GM20000 (cell line): ENCODE measurements around the gene PRKG1.

Experiments
- DNase-seq: peaks from one replicate; pipeline ENCODE4 v3.0.0; 2012; ENCODE audit warnings: low spot score
- TF ChIP-seq, protein P1 (sequence below): IDR thresholded peaks from 2 replicates; pipeline ENCODE4 v1.5.1; 2012; ENCODE audit warnings: mild to moderate bottlenecking, control low read depth; ENCODE audit errors: extremely low read depth, missing control alignments

Gene PRKG1

DNA sequence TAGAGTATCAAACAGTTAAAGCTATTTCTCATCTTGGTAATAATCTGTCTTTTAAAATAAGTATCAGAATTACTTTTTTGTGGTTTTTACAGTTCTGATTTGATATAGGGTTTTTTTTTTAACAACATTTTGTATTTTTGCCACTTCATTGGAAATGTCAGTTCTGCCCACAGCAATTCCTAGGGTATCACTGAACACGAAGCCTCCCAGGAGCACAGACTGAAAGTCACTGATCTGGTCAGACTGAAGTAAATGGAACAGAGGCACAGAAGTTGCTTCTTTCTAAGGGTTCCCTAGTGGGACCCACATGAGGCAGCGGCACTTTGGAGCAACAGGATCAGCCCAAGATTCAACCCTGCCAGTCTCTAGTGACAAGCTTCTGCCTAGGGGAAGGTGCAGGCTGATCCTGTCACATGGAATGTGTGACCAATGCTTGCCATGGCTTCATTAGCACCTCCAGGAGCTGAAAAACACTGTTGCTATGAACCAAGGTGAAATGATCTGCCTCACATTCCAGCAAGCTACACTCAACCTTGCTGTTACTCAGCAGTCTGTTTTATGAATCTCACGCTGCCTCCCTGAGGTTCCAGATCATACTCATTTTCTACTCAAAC lies 898.6 kb downstream of the PRKG1 start:
- TF ChIP-seq, protein P1, sequence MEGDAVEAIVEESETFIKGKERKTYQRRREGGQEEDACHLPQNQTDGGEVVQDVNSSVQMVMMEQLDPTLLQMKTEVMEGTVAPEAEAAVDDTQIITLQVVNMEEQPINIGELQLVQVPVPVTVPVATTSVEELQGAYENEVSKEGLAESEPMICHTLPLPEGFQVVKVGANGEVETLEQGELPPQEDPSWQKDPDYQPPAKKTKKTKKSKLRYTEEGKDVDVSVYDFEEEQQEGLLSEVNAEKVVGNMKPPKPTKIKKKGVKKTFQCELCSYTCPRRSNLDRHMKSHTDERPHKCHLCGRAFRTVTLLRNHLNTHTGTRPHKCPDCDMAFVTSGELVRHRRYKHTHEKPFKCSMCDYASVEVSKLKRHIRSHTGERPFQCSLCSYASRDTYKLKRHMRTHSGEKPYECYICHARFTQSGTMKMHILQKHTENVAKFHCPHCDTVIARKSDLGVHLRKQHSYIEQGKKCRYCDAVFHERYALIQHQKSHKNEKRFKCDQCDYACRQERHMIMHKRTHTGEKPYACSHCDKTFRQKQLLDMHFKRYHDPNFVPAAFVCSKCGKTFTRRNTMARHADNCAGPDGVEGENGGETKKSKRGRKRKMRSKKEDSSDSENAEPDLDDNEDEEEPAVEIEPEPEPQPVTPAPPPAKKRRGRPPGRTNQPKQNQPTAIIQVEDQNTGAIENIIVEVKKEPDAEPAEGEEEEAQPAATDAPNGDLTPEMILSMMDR, result no peak
- DNase-seq, result no peak

DNA sequence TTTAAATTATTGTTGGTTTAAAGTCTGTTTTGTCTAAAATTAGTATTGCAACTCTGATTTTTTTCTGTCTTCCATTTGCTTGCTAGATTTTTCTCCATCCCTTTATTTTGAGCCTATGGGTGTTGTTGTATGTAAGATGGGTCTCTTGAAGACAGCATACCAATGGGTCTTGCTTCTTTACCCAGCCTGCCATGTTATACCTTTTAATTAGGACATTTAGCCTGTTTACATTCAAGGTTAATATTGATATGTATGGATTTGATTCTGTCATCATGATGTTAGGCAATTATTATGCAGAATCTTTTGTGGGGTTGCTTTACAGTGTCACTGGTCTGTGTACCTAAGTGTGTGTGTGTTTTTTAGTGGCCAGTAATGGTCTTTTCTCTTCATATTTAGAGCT lies 906.5 kb downstream of the PRKG1 start:
- TF ChIP-seq, protein P1, result no peak
- no peak for DNase-seq

DNA sequence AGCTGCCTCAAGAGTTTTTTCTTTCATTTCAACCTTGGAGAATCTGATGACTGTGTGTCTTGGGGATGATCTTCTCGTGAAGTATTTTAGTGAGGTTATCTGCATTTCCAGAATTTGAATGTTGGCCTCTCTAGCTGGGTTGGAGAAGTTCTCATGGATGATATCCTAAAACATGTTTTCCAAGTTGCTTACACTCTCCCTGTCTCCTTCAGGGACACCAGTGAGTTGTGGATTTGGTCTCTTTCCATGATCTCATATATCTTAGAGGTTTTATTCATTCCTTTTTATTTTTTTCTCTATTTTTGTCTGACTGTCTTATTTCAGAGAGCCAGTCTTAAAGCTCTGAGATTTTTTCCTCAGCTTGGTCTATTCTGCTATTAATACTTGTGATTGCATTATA lies 907.4 kb downstream of the PRKG1 start:
- DNase-seq, result no peak
- TF ChIP-seq, protein P1, result no peak

DNA sequence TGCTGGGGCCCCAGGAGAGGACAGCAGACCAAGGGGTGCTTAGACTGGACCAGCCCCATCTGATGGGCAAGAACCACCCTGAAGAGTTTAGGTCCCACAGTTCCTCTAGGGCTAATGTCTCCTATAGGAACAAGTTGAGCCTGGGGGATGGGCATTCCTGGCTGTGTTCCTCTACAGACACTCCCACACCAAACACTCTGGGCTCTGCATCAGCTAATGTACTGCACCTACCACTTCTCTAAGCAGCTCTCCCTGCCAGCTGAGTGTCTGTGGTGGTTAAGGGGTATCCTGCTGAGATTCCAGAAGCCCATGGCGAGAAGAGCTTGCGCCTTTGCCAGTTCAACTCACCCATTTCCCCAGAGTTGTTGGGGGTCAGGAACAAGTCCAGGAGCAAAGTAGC lies 909.2 kb downstream of the PRKG1 start:
- DNase-seq, result no peak
- TF ChIP-seq, protein P1, result no peak

DNA sequence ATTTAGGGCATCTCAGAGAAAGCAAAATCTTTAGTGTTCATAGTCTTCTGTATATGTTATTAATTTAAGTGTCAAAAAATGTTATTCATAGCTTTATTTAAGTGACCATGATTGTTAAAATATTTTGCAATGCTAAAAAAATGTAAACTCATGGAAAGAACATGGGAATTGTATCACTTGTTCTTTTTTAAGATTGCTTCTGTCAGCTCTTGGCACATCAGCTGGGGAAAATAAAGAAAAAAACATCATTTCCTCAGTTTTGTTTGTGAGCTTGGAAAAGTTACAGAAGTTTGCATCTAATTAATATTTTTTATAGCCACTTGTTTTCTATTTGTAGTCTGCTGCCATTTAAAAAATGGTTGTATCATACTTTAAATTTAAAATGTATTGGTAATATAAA lies 911.0 kb downstream of the PRKG1 start:
- TF ChIP-seq, protein P1, result no peak
- DNase-seq, result no peak

DNA sequence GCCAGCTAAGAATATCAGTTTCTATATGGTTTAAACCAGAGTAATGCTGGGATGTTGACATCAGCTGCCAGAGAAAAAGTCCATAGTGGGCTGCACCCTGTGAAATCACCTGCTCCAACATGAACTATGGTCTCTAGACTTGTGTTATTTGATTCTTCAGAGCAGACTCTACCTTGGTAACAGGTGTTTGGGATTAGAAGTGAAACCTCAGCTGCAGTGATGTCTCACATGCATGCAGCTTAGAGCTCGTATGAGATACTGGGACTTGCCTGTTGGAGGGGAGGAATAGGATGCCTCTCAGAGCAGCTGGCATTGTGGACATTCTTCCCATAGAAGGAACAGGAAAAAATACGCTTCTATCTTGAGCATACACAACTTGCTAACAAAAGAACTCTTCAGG lies 912.2 kb downstream of the PRKG1 start:
- TF ChIP-seq, protein P1, result no peak
- no peak for DNase-seq

DNA sequence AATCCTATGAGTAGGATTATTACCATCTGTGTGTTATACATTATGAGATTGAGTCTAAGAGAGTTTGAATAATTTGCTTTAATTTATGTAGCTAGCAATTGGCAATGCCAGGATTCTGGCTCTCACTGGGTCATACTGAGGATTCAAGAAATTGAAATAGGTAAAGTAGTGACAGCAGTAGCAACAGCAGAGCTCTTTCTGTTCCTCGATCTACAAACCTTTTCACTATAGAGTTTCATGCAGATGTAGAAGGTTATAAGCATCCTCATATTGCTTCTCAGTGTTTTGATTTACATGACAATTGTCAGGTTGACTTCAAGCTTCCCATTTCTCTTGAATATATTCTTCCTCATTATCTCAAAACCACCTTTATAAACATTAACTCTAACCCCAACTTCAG lies 919.2 kb downstream of the PRKG1 start:
- DNase-seq, result no peak
- TF ChIP-seq, protein P1, result no peak
